Nephron progenitor cell (in vitro differentiated cells): Measurements from ENCODE around the gene VDR.

Source experiments
- DNase-seq: peaks from one replicate; pipeline ENCODE4 v3.0.0; 2021
- H3K27ac Mint-ChIP-seq: 2 replicates; pipeline ENCODE4 v1.8.0; 2021; ENCODE audit warnings: mild to moderate bottlenecking, moderate library complexity, mixed read lengths
- H3K27me3 Mint-ChIP-seq: 2 replicates; pipeline ENCODE4 v1.8.0; 2021; ENCODE audit warnings: mild to moderate bottlenecking, low read depth, mixed read lengths; ENCODE audit not compliant: poor library complexity
- H3K36me3 Mint-ChIP-seq: 2 replicates; pipeline ENCODE4 v1.8.0; 2021; ENCODE audit warnings: low read depth, mixed read lengths
- H3K4me1 Mint-ChIP-seq: 2 replicates; pipeline ENCODE4 v1.8.0; 2021; ENCODE audit warnings: mixed read lengths
- H3K4me3 Mint-ChIP-seq: 2 replicates; pipeline ENCODE4 v1.8.0; 2021; ENCODE audit warnings: mild to moderate bottlenecking, moderate library complexity, mixed read lengths
- H3K9me3 Mint-ChIP-seq: 2 replicates; pipeline ENCODE4 v1.8.0; 2021; ENCODE audit warnings: mild to moderate bottlenecking, moderate library complexity, mixed read lengths
- CTCF ChIP-seq: fragments of 200-600 bp; sonication (generic); IDR thresholded peaks from 2 replicates; pipeline ENCODE4 v1.5.0; 2021; ENCODE audit warnings: antibody characterized with exemption

VDR gene

GRCh38 chr12:47901718-47902093 is 3.1 kb downstream of the VDR start:
- H3K36me3 Mint-ChIP-seq = no peaks in the 10 kb centered on the region
- peaks cover 14% of the 10 kb centered on the region for H3K4me1 Mint-ChIP-seq
- no peak overlapping the region for H3K27ac Mint-ChIP-seq
- no peaks in the 10 kb centered on the region for H3K9me3 Mint-ChIP-seq
- no peak for TF ChIP-seq CTCF
- no peak overlapping the region for H3K4me3 Mint-ChIP-seq
- DNase-seq = no peak
- H3K27me3 Mint-ChIP-seq = peaks cover 87% of the 10 kb centered on the region

- peaks cover 14% of the 10 kb centered on the region for H3K4me1 Mint-ChIP-seq
- no peak for TF ChIP-seq CTCF
- H3K4me3 Mint-ChIP-seq = no peak overlapping the region
- peaks cover 85% of the 10 kb centered on the region for H3K27me3 Mint-ChIP-seq
- no peak for DNase-seq
- H3K36me3 Mint-ChIP-seq = no peaks in the 10 kb centered on the region
- no peak overlapping the region for H3K27ac Mint-ChIP-seq
- H3K9me3 Mint-ChIP-seq = no peaks in the 10 kb centered on the region
Measured at GRCh38 chr12:47901063-47901717, 3.6 kb downstream of the VDR start.

- DNase-seq = no peak
- Mint-ChIP-seq H3K4me1 (peaks cover 14% of the 10 kb centered on the region), H3K9me3 (no peaks in the 10 kb centered on the region), H3K36me3 (no peaks in the 10 kb centered on the region), H3K4me3 (no peak overlapping the region), H3K27me3 (peaks cover 84% of the 10 kb centered on the region), H3K27ac (no peak overlapping the region)
- no peak for TF ChIP-seq CTCF
Measured at GRCh38 chr12:47900131-47901062, 4.4 kb downstream of the VDR start.

- Mint-ChIP-seq H3K4me3 (no peak overlapping the region), H3K27ac (no peak overlapping the region), H3K27me3 (peaks cover 82% of the 10 kb centered on the region), H3K36me3 (no peaks in the 10 kb centered on the region), H3K4me1 (peaks cover 10% of the 10 kb centered on the region), H3K9me3 (no peaks in the 10 kb centered on the region)
- no peak for TF ChIP-seq CTCF
- no peak for DNase-seq
Measured at GRCh38 chr12:47899466-47899865, 5.3 kb downstream of the VDR start.

GRCh38 chr12:47896633-47897032 is 8.2 kb downstream of the VDR start:
- no peak for TF ChIP-seq CTCF
- Mint-ChIP-seq H3K27me3 (peaks cover 70% of the 10 kb centered on the region), H3K4me3 (no peak overlapping the region), H3K36me3 (no peaks in the 10 kb centered on the region), H3K9me3 (no peaks in the 10 kb centered on the region), H3K27ac (no peak overlapping the region), H3K4me1 (no peaks in the 10 kb centered on the region)
- DNase-seq = no peak
